Mesodermal cell (in vitro differentiated cells): ENCODE measurements around the gene TMEM139.
"Not testable (repeated sequence)": the region's sequence is repeated elsewhere in the genome, so short reads cannot be mapped to it uniquely, and the experiment has no call there.

ENCODE experiments used
- H3K27ac ChIP-seq: 2 replicates; pipeline ENCODE4 v1.7.0; 2013; ENCODE audit warnings: mild to moderate bottlenecking, low read depth, low read length, moderate library complexity; ENCODE audit not compliant: severe bottlenecking
- H3K36me3 ChIP-seq: 2 replicates; pipeline ENCODE4 v1.7.1; 2013; ENCODE audit warnings: mild to moderate bottlenecking, low read length, moderate library complexity; ENCODE audit not compliant: control insufficient read depth, insufficient read depth
- H3K4me1 ChIP-seq: one replicate; pipeline ENCODE4 v1.7.1; 2013; ENCODE audit warnings: mild to moderate bottlenecking, low read length; ENCODE audit not compliant: insufficient read depth, control insufficient read depth, poor library complexity, severe bottlenecking
- H3K4me3 ChIP-seq: 2 replicates; pipeline ENCODE4 v1.7.0; 2013; ENCODE audit warnings: low read length, control low read depth, mild to moderate bottlenecking; ENCODE audit not compliant: insufficient read depth, poor library complexity, severe bottlenecking; ENCODE audit errors: extremely low read depth
- H3K9me3 ChIP-seq: 2 replicates; pipeline ENCODE4 v1.7.1; 2013; ENCODE audit warnings: mild to moderate bottlenecking, low read length, moderate library complexity; ENCODE audit not compliant: control insufficient read depth
- WGBS, 2 experiments: methylation state at CpG; one replicate each; pipeline ENCODE4 v1.1.5; 2013; ENCODE audit warnings: missing lambda C conversion rate in 2 of 2; ENCODE audit not compliant: insufficient coverage in 2 of 2; 5-methylcytosine and 5-hydroxymethylcytosine counted together

TMEM139 gene

DNA sequence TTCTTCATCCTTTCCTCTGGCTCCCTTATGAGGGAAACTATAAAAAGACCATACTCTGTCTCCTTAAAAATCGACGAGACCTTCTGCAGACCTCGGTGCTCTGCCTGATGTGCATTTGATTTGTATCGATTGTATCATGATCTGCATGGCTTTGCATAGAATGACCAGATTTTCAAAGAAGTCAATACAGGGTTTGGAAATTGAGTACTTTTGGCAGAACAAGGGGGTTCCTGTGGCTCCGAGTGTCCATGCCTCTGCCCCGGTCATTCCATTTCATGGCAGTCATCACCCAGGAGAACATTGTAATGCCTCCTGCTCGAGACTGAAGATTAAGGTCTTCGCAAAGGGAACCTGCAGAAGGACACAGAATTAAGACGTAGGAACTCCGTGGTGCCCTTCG lies 4.1 kb downstream of the TMEM139 start:
- Histone ChIP-seq H3K4me3 (peak overlapping the region; percentile 86), H3K27ac (peak overlapping the region; percentile 85), H3K36me3 (peaks cover 40% of the 10 kb centered on the region), H3K9me3 (peaks cover 12% of the 10 kb centered on the region), H3K4me1 (peaks cover 22% of the 10 kb centered on the region)
- 2 to 3% methylated on average over 5 to 8 of the region's 11 CpGs for WGBS, 2 experiments

DNA sequence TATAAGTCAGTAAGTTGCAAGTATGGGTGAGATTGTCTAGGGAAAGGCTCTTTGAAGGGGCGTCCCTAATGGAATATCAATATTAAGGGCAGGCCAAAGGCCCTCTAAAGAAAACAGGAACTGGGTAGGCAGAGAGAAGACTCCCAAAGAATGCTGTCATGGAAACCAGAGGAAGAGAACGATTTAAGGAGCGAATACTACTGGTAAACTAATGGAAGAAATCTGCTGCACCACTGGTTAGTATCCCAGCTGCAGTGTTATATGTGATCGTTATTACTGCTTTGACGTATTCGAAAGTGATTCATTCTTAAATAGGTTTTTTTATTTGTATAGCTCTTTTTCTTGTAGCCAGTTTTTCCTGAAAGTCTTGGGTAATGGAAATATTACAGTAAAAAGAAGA lies 4.7 kb downstream of the TMEM139 start:
- Histone ChIP-seq H3K4me3 (peak overlapping the region; percentile 86), H3K9me3 (peaks cover 12% of the 10 kb centered on the region), H3K27ac (peak overlapping the region; percentile 85), H3K36me3 (peaks cover 46% of the 10 kb centered on the region), H3K4me1 (peaks cover 22% of the 10 kb centered on the region)
- WGBS, 2 experiments: 44 to 56% methylated on average over 5 to 6 of the region's 6 CpGs

DNA sequence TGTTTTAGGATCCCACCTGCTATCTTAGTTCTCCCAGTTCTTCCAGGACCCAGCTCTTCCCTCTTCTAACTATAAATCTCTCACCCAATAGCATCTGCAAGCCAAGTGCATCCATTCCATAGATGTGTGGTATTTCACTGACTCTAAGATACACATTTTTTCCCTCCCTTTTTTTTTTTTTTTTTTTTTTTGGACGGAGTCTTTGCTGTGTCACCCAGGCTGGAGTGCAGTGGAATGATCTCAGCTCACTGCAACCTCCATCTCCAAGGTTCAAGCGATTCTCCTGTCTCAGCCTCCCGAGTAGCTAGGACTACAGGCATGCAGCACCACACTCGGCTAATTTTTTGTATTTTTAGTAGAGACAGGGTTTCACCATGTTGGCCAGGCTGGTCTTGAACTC lies 5.1 kb downstream of the TMEM139 start:
- peak overlapping the region; percentile 86 for H3K4me3 ChIP-seq
- H3K9me3 ChIP-seq: peaks cover 12% of the 10 kb centered on the region
- WGBS, 2 experiments: 74 to 100% methylated on average over 1 to 3 of the region's 4 CpGs
- peaks cover 22% of the 10 kb centered on the region for H3K4me1 ChIP-seq
- not testable (repeated sequence) for H3K27ac ChIP-seq
- peaks cover 50% of the 10 kb centered on the region for H3K36me3 ChIP-seq

DNA sequence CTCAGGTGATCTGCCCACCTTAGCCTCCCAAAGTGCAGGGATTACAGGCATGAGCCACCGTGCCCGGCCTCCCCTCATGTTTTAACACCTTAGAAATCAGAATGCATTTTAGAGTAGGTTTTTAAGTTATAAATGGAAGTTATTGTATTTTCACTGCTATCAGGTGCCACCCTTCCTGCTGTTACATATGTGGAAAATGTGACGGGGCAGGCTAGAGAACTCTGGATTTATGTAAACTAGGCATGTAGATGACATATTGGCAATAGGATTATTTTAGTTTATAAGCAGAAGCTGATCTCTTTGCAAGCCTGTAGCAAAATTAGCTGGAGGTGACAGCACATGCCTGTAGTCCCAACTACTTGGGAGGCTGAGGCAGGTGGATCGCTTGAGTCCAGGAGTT lies 5.5 kb downstream of the TMEM139 start:
- H3K4me1 ChIP-seq: peaks cover 20% of the 10 kb centered on the region
- H3K27ac ChIP-seq: no peak overlapping the region
- peaks cover 54% of the 10 kb centered on the region for H3K36me3 ChIP-seq
- H3K4me3 ChIP-seq: peak overlapping the region; percentile 86
- 87 to 100% methylated on average over 2 to 4 of the region's 4 CpGs for WGBS, 2 experiments
- peaks cover 12% of the 10 kb centered on the region for H3K9me3 ChIP-seq

- Histone ChIP-seq H3K4me1 (peaks cover 26% of the 10 kb centered on the region), H3K9me3 (no peaks in the 10 kb centered on the region), H3K4me3 (no peak overlapping the region), H3K36me3 (peaks cover 80% of the 10 kb centered on the region), H3K27ac (no peak overlapping the region)
- 94 to 100% methylated on average over 2 of the region's 5 CpGs for WGBS, 2 experiments
Observed at GRCh38 chr7:143292876-143293275, 8.1 kb downstream of the TMEM139 start.

- H3K4me3 ChIP-seq: no peak overlapping the region
- no peaks in the 10 kb centered on the region for H3K9me3 ChIP-seq
- no peak overlapping the region for H3K27ac ChIP-seq
- peaks cover 99% of the 10 kb centered on the region for H3K36me3 ChIP-seq
- peaks cover 16% of the 10 kb centered on the region for H3K4me1 ChIP-seq
Observed at GRCh38 chr7:143295870-143296269, 11.1 kb downstream of the TMEM139 start.

DNA sequence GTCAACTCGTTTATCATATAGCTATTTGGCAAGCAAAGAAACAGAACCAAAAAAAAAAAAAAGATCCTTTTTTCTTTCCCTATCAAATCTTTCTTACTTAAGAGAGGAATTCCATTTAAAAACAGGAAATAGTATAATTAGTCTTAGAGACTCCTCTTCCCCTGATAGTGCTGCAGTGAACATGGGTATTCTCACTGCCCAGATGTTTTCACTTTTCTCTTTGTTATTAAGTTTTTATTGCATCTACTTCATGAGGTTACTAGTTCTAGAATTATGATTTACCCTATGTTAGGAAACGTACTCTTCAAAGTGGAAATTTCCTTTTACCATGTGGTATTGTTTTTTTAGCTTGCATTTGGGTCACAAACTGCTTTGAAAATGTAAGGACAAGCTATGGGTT lies 11.9 kb downstream of the TMEM139 start:
- Histone ChIP-seq H3K36me3 (peaks cover 99% of the 10 kb centered on the region), H3K4me3 (no peak overlapping the region), H3K27ac (no peak overlapping the region), H3K9me3 (no peaks in the 10 kb centered on the region), H3K4me1 (peaks cover 12% of the 10 kb centered on the region)
- 100% methylated on average over 1 of the region's 2 CpGs; no CpG with 5 or more reads in 1 of the 2 experiments for WGBS, 2 experiments

DNA sequence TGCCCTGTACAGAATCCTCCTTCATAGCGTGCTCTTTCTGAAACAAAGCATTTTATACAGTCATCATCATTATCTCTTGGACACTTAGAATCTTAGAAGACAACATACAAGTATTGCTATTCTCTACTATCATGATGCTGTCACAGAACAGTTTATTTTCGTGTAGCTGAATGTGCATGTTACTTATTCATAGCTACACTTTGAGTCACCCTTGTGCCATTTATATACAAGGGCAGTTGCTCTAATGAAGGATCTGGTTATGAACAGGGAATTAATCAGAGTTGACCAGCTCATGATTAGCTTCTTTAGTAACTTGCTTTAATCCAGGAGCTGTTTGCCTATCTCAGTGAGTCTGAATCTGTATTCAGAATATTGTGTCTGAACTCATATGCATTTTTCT lies 14.6 kb downstream of the TMEM139 start:
- no peak overlapping the region for H3K4me3 ChIP-seq
- peaks cover 8% of the 10 kb centered on the region for H3K4me1 ChIP-seq
- 100% methylated on average over 1 of the region's 2 CpGs for WGBS, 2 experiments
- peaks cover 97% of the 10 kb centered on the region for H3K36me3 ChIP-seq
- H3K27ac ChIP-seq: no peak overlapping the region
- H3K9me3 ChIP-seq: no peaks in the 10 kb centered on the region

DNA sequence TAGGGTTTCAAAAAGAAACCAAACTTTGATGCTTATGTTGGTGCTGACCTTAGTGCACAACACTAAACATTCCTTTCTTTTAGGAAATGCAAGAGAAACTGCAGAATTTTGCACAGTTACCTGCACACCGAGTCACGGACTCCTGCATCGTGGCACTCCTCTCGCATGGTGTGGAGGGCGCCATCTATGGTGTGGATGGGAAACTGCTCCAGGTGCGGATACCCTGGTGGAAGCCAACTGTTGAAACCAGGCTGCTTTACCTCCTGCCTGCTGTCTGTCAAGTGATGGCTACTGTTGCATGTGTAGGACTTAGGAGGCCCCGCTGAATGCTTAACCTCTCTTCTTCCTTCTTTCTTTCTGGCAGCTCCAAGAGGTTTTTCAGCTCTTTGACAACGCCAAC lies 15.1 kb downstream of the TMEM139 start:
- H3K36me3 ChIP-seq: peaks cover 97% of the 10 kb centered on the region
- H3K4me3 ChIP-seq: no peak overlapping the region
- 75 to 83% methylated on average over 6 to 7 of the region's 8 CpGs for WGBS, 2 experiments
- no peak overlapping the region for H3K27ac ChIP-seq
- no peaks in the 10 kb centered on the region for H3K9me3 ChIP-seq
- H3K4me1 ChIP-seq: peaks cover 8% of the 10 kb centered on the region

DNA sequence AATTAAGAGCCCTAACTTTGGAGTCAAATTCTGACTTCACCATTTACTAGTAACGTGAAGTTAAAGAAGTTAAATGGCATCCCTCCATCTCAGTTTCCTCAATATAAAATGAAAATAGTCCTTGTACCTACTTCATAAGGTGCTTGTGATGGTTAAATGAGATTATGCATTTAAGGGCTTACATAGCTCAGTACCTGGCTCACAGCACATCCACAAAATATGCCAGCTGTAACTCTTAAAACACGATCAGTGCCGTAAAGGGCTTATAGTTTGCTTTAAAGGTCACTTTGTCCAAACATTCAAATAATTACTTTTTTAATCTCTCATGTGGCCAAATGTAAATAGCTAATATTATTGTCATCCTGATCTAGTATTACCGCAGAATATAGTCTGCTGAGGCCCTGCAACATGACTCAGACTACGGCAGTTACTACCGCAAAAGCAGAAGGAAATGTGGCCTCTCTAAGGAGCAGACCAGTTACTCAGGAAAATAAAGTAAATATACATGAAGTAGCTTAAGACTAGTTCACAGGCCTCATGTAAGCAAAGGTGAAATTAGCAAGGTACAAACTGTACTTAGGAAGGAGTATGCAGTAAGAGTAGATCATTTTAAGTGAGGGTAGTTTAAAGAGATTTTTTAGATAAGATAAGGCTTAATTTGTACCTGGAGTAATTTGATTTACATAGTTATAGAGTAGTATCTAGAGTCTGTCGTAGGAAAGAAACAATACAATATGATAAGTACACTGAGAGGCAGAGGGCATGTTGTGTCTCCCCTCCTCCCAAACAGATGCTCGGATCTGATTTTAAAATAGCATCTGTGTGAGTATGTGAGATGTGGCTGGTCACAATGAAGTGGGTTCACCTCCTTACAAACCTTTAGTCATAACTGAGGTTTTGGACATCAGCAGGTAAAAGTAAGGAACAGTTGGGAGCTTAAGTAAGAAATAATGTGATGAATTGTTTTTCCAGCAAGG lies 16.5 kb downstream of the TMEM139 start:
- Histone ChIP-seq H3K27ac (no peak overlapping the region), H3K36me3 (peaks cover 97% of the 10 kb centered on the region)
- WGBS, 2 experiments: 100% methylated on average over 1 to 2 of the region's 8 CpGs

GRCh38 chr7:143303733-143304132 lies 19.0 kb downstream of the TMEM139 start:
- Histone ChIP-seq H3K4me1 (no peaks in the 10 kb centered on the region), H3K4me3 (no peak overlapping the region), H3K36me3 (peaks cover 95% of the 10 kb centered on the region), H3K27ac (no peak overlapping the region), H3K9me3 (no peaks in the 10 kb centered on the region)
- WGBS, 2 experiments: 93 to 98% methylated on average over 8 of the region's 10 CpGs

More for the DNA sequence above, 16.5 kb downstream of the TMEM139 start:
- Histone ChIP-seq H3K4me3 (no peak overlapping the region), H3K9me3 (no peaks in the 10 kb centered on the region), H3K4me1 (no peaks in the 10 kb centered on the region)
